VCaP (cell line): ENCODE data around the gene VWF.
"Not testable (repeated sequence)": the region's sequence is repeated elsewhere in the genome, so short reads cannot be mapped to it uniquely, and the experiment has no call there.

Source experiments
- H3K27ac ChIP-seq: fragments of 450-650 bp; 2 replicates; pipeline ENCODE4 v1.5.1; 2017
- CTCF ChIP-seq: fragments of 450-650 bp; conservative IDR thresholded peaks from 2 replicates; pipeline ENCODE4 v1.5.1; 2017; ENCODE audit warnings: mild to moderate bottlenecking, moderate library complexity

The VWF gene

GRCh38 chr12:6148061-6148460 lies 23.6 kb upstream of the VWF start:
- H3K27ac ChIP-seq: no peak overlapping the region
- TF ChIP-seq CTCF: no peak

DNA sequence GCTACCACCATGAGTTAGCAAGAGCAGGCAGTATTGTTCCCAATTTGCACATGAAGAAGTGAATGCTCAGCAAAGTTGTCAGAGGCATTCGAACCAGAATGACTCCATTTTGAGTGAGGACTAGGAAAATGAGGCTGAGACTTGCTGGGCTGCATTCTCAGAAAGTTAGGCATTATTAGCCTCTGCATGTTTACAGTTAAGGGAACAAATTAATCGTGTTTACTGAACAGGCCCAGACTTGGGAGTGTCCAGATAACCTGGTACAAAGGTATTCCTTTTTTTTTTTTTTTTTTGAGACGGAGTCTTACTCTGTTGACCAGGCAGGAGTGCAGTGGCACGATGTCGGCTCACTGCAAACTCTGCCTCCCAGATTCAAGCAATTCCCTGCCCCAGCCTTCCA lies 22.5 kb upstream of the VWF start:
- no peak for TF ChIP-seq CTCF
- no peak overlapping the region for H3K27ac ChIP-seq

DNA sequence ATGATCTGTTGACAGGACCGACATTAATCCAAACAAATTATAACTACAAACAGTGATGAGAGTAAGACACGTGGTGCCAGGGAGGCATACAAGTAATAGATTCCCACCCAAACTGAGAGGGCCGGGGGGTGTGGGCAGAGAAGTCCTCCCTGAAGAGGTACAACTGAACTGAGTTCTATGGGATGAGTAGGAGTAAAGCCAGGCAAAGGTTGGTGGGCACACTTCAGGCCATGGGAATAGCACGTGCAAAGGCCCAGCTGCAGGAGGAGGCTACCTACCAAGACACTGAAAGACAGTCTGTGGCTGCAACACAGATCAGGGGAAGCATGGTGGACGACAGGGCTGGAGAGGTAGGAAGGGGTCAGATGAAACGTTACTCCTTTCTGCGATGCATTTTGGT lies 22.0 kb upstream of the VWF start:
- no peak overlapping the region for H3K27ac ChIP-seq
- TF ChIP-seq CTCF: no peak

DNA sequence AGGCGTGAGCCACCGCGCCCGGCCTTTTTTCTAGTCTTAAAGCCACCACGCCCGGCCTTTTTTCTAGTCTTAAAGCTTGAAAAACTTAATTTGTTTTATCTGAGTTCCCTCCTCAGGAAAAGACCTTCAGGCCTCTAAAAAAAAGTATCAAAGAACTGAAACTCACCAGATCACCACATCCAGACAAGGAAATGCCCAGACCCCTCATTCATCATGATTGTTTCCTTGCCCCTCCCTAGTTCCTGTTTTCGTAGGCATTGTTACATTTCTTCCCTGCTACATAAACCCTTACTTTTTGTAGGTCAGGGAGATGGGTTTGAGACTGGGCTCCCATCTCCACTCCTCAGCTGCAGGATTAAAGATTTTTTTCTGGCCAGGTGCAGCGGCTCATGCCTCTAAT lies 21.1 kb upstream of the VWF start:
- H3K27ac ChIP-seq: no peak overlapping the region
- TF ChIP-seq CTCF: no peak

GRCh38 chr12:6143303-6143675 lies 18.8 kb upstream of the VWF start:
- no peak overlapping the region for H3K27ac ChIP-seq
- TF ChIP-seq CTCF: no peak

GRCh38 chr12:6142368-6143302 lies 18.2 kb upstream of the VWF start:
- not testable (repeated sequence) for H3K27ac ChIP-seq

- H3K27ac ChIP-seq: not testable (repeated sequence)
Observed at GRCh38 chr12:6141731-6142367, 17.4 kb upstream of the VWF start.

DNA sequence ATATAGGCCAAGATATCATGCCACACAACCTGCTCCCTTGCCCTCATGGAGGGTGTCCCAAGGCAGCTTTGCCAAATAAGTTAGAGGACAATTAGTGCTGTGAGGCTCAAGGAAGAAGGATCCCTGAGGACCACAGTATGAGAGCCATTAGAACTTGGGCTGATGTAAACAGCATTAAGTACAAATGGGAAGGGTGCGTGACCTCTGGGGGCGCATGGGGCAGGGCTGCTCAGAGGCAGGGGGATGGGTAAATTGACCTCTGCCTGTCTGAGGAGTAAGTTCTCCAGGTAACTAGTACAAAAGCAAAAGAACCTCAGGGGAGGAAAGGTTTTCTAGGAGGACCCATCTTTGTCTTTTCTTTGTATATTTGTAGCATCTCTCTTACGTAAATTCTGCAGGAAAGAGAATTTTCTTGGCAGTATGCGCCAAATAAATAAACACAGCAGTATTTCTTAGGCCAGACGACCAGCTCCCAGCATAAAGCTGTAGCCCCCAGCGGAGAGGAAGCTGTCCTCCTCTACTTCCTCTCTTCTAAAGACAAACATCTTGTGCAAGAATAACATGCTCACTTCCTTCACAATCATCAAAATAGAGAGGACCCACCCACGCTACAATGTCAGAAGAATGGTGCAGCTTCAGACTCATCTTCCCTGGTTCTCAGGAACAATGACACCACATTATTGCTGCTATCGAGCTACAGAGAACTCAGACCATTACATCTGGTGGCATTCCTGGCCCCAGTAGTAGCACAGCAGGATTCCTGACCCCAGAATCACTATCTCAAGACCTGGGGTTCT lies 16.4 kb upstream of the VWF start:
- H3K27ac ChIP-seq: no peak overlapping the region
- no peak for TF ChIP-seq CTCF
